CD14-positive monocyte (primary cell): ENCODE measurements around the gene MTG2. TPM values are rescaled to one million over a fixed set of nuclear protein-coding genes. Genes with fewer than 3 reads are reported as not detected.

Experiments
- DNase-seq, 3 donors: peaks; one replicate each; pipeline ENCODE4 v3.0.0-alpha.2; 2011 to 2022
- H2AFZ ChIP-seq: 2 replicates; pipeline ENCODE4 v1.6.0; 2012; ENCODE audit warnings: mild to moderate bottlenecking, low read depth, low read length, inconsistent platforms; ENCODE audit not compliant: insufficient read depth, poor library complexity, severe bottlenecking
- H3K27ac ChIP-seq, 2 donors: 1 replicate in 1 of 2; 2 replicates in 1 of 2; pipeline ENCODE4 v1.5.1; 2012 to 2013; ENCODE audit warnings: low read length in 2 of 2, control low read depth in 1 of 2, inconsistent platforms in 1 of 2, low read depth in 1 of 2, mild to moderate bottlenecking in 1 of 2
- H3K27me3 ChIP-seq, 2 donors: one replicate each; pipeline versions ENCODE4 v1.6.0 to v1.6.1; 2011 to 2013; ENCODE audit warnings: low read length in 2 of 2; ENCODE audit not compliant: control insufficient read depth in 2 of 2, insufficient read depth in 2 of 2
- H3K36me3 ChIP-seq, 2 donors: replicated peaks in 1 of 2; 1 replicate in 1 of 2; 2 replicates in 1 of 2; pipeline versions ENCODE4 v1.5.1 to v1.6.1; 2012 to 2013; ENCODE audit warnings: low read length in 2 of 2, control low read depth in 1 of 2, inconsistent platforms in 1 of 2, mild to moderate bottlenecking in 1 of 2; ENCODE audit not compliant: insufficient read depth in 2 of 2, control insufficient read depth in 1 of 2
- H3K4me1 ChIP-seq, 2 donors: 1 replicate in 1 of 2; 2 replicates in 1 of 2; pipeline versions ENCODE4 v1.5.1 to v1.6.1; 2012 to 2013; ENCODE audit warnings: low read length in 2 of 2, control low read depth in 1 of 2, inconsistent platforms in 1 of 2, mild to moderate bottlenecking in 1 of 2, moderate library complexity in 1 of 2; ENCODE audit not compliant: insufficient read depth in 2 of 2, control insufficient read depth in 1 of 2
- H3K4me2 ChIP-seq: replicated peaks from 2 replicates; pipeline ENCODE3; 2012; ENCODE audit warnings: low read length, moderate library complexity, mild to moderate bottlenecking; ENCODE audit not compliant: poor library complexity, severe bottlenecking; ENCODE audit errors: extremely low read depth
- H3K4me3 ChIP-seq, 3 experiments: fragments of 200-600 bp in 1 of 3; sonication (generic) in 1 of 3; replicated peaks in 1 of 3; 1 replicate in 2 of 3; 2 replicates in 1 of 3; pipeline ENCODE4 v1.5.1; 2011 to 2013; ENCODE audit warnings: low read length in 3 of 3, mild to moderate bottlenecking in 3 of 3, control low read depth in 2 of 3, low read depth in 2 of 3, inconsistent platforms in 1 of 3, moderate library complexity in 1 of 3
- H3K79me2 ChIP-seq: 2 replicates; pipeline ENCODE4 v1.6.0; 2012; ENCODE audit warnings: mild to moderate bottlenecking, control low read depth, inconsistent platforms, low read length, moderate library complexity; ENCODE audit not compliant: insufficient read depth
- H3K9ac ChIP-seq: 2 replicates; pipeline ENCODE4 v1.6.0; 2017; ENCODE audit warnings: low read length, mild to moderate bottlenecking; ENCODE audit not compliant: insufficient read depth, poor library complexity, severe bottlenecking
- H3K9me3 ChIP-seq, 2 donors: replicated peaks in 1 of 2; 1 replicate in 1 of 2; 2 replicates in 1 of 2; pipeline versions ENCODE4 v1.5.1 to v1.6.1; 2012 to 2013; ENCODE audit warnings: low read length in 2 of 2, control low read depth in 1 of 2; ENCODE audit not compliant: control insufficient read depth in 1 of 2, insufficient read depth in 1 of 2
- H4K20me1 ChIP-seq: 2 replicates; pipeline ENCODE4 v1.6.0; 2012; ENCODE audit warnings: mild to moderate bottlenecking, low read length, control low read depth, moderate library complexity; ENCODE audit not compliant: insufficient read depth
- H3K27ac Mint-ChIP-seq, 7 donors: one replicate each; pipeline ENCODE4 v1.8.0; 2020; ENCODE audit warnings: mild to moderate bottlenecking in 7 of 7, mixed read lengths in 7 of 7, moderate library complexity in 6 of 7, inconsistent platforms in 2 of 7
- H3K27me3 Mint-ChIP-seq, 3 donors: one replicate each; pipeline ENCODE4 v1.8.0; 2021 to 2022; ENCODE audit warnings: low read depth in 3 of 3, mild to moderate bottlenecking in 3 of 3, mixed read lengths in 3 of 3, moderate library complexity in 3 of 3, inconsistent platforms in 1 of 3
- H3K36me3 Mint-ChIP-seq, 2 donors: one replicate each; pipeline ENCODE4 v1.8.0; 2020; ENCODE audit warnings: mixed read lengths in 2 of 2, inconsistent platforms in 1 of 2, mild to moderate bottlenecking in 1 of 2
- H3K4me1 Mint-ChIP-seq: one replicate; pipeline ENCODE4 v1.8.0; 2020; ENCODE audit warnings: mild to moderate bottlenecking, mixed read lengths
- H3K4me3 Mint-ChIP-seq, 2 donors: one replicate each; pipeline ENCODE4 v1.8.0; 2020; ENCODE audit warnings: mild to moderate bottlenecking in 2 of 2, mixed read lengths in 2 of 2, moderate library complexity in 1 of 2
- H3K9me3 Mint-ChIP-seq, 7 donors: one replicate each; pipeline ENCODE4 v1.8.0; 2020 to 2022; ENCODE audit warnings: mixed read lengths in 7 of 7, mild to moderate bottlenecking in 6 of 7, moderate library complexity in 6 of 7, inconsistent platforms in 2 of 7
- WGBS: methylation state at CpG from one replicate; pipeline ENCODE4 v1.1.5; 2013; ENCODE audit warnings: missing lambda C conversion rate; ENCODE audit not compliant: insufficient coverage; 5-methylcytosine and 5-hydroxymethylcytosine counted together
- intact Hi-C, 2 donors: fragments of 100-400 bp; cut with micrococcal nuclease; formaldehyde crosslinking; loops; one replicate each; pipeline versions ENCODE4 v1.15.0 to v1.15.1; 2023
- polyA plus RNA-seq, 3 donors: library from polyadenylated mRNA; depleted of rRNA in 1 of 3; unstranded in 2 of 3; stranded (reverse) in 1 of 3; fragments of 300-500 nt in 2 of 3; fragments of >200 nt in 1 of 3; fragmentation: Illumina TruSeq in 2 of 3; gene quantifications; 1 replicate in 2 of 3; 2 replicates in 1 of 3; pipeline ENCODE4 v1.2.3, GENCODE V29; 2012 to 2021
- TF ChIP-seq, protein P1 (sequence below): fragments of 200-600 bp; IDR thresholded peaks from one replicate; pipeline ENCODE4 v1.8.0; 2022; ENCODE audit warnings: antibody characterized with exemption, mild to moderate bottlenecking

Gene MTG2
- polyA plus RNA-seq, 3 donors, result 10.8 to 16.1 (median 14.9) TPM

GRCh38 chr20:62202676-62203377 lies 20.0 kb downstream of the MTG2 start:
- Histone ChIP-seq H3K4me1 (no peaks in the 10 kb centered on the region), H3K9ac (no peak overlapping the region), H2AFZ (no peak overlapping the region), H3K36me3 (peaks cover 44 to 55% of the 10 kb centered on the region in 2 donors), H3K4me3 (no peak overlapping the region), H3K79me2 (no peaks in the 10 kb centered on the region), H3K27me3 (no peaks in the 10 kb centered on the region), H3K9me3 (no peaks in the 10 kb centered on the region), H4K20me1 (no peaks in the 10 kb centered on the region), H3K27ac (no peak overlapping the region), H3K4me2 (no peak overlapping the region)
- intact Hi-C loops, result no loop called here
- DNase-seq, result no peak
- TF ChIP-seq, protein P1, sequence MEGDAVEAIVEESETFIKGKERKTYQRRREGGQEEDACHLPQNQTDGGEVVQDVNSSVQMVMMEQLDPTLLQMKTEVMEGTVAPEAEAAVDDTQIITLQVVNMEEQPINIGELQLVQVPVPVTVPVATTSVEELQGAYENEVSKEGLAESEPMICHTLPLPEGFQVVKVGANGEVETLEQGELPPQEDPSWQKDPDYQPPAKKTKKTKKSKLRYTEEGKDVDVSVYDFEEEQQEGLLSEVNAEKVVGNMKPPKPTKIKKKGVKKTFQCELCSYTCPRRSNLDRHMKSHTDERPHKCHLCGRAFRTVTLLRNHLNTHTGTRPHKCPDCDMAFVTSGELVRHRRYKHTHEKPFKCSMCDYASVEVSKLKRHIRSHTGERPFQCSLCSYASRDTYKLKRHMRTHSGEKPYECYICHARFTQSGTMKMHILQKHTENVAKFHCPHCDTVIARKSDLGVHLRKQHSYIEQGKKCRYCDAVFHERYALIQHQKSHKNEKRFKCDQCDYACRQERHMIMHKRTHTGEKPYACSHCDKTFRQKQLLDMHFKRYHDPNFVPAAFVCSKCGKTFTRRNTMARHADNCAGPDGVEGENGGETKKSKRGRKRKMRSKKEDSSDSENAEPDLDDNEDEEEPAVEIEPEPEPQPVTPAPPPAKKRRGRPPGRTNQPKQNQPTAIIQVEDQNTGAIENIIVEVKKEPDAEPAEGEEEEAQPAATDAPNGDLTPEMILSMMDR, result no peak
- 98% methylated on average over 19 of the region's 23 CpGs for WGBS
- Mint-ChIP-seq H3K36me3 (peaks cover 45 to 65% of the 10 kb centered on the region in 2 donors), H3K27ac (no peak overlapping the region), H3K4me1 (no peaks in the 10 kb centered on the region), H3K4me3 (no peak overlapping the region), H3K27me3 (peaks cover 0 to 1% (median 0%) of the 10 kb centered on the region in 3 donors), H3K9me3 (no peaks in the 10 kb centered on the region)

- Mint-ChIP-seq H3K9me3 (no peaks in the 10 kb centered on the region), H3K27me3 (peaks cover 0 to 1% (median 0%) of the 10 kb centered on the region in 3 donors), H3K4me1 (no peaks in the 10 kb centered on the region), H3K36me3 (peaks cover 40 to 58% of the 10 kb centered on the region in 2 donors), H3K4me3 (no peak overlapping the region), H3K27ac (no peak overlapping the region)
- Histone ChIP-seq H4K20me1 (no peaks in the 10 kb centered on the region), H3K36me3 (peaks cover 37 to 48% of the 10 kb centered on the region in 2 donors), H3K4me2 (no peak overlapping the region), H3K9ac (no peak overlapping the region), H3K27me3 (no peaks in the 10 kb centered on the region), H3K27ac (no peak overlapping the region), H3K4me1 (no peaks in the 10 kb centered on the region), H3K79me2 (no peaks in the 10 kb centered on the region), H3K4me3 (no peak overlapping the region), H2AFZ (no peak overlapping the region), H3K9me3 (no peaks in the 10 kb centered on the region)
- intact Hi-C loops, result no loop called here
- WGBS, result 89% methylated on average over 21 of the region's 22 CpGs
- TF ChIP-seq, protein P1, result no peak
- no peak for DNase-seq
Measured at GRCh38 chr20:62203378-62204030, 20.7 kb downstream of the MTG2 start.
